IPS DF 4.7 (cell line): ENCODE results near the gene DHX36.

Source experiments
- DNase-seq: peaks from one replicate; pipeline ENCODE4 v3.0.0-alpha.2; 2013; ENCODE audit warnings: low spot score; ENCODE audit errors: extremely low read depth

DHX36 gene

GRCh38 chr3:154285221-154285620 is 39.1 kb downstream of the DHX36 start:
- no peak for DNase-seq

- no peak for DNase-seq
Measured at GRCh38 chr3:154280161-154280560, 44.1 kb downstream of the DHX36 start.

GRCh38 chr3:154275965-154276364 is 48.3 kb downstream of the DHX36 start:
- DNase-seq, result no peak

GRCh38 chr3:154275292-154275691 is 49.0 kb downstream of the DHX36 start:
- DNase-seq, result no peak

- no peak for DNase-seq
Measured at GRCh38 chr3:154274348-154274747, 49.9 kb downstream of the DHX36 start.

- DNase-seq, result no peak
Measured at GRCh38 chr3:154273381-154273780, 50.9 kb downstream of the DHX36 start.

- no peak for DNase-seq
Measured at GRCh38 chr3:154254527-154254926, 69.8 kb downstream of the DHX36 start.

- DNase-seq, result peak; percentile 71
Measured at GRCh38 chr3:154252759-154253638, 71.3 kb downstream of the DHX36 start.

- DNase-seq, result no peak
Measured at GRCh38 chr3:154251610-154252009, 72.7 kb downstream of the DHX36 start.

GRCh38 chr3:154250291-154250690 is 74.0 kb downstream of the DHX36 start:
- no peak for DNase-seq

GRCh38 chr3:154247806-154248415 is 76.4 kb downstream of the DHX36 start:
- DNase-seq, result no peak

- DNase-seq, result no peak
Measured at GRCh38 chr3:154244644-154245043, 79.6 kb downstream of the DHX36 start.

- no peak for DNase-seq
Measured at GRCh38 chr3:154243353-154243752, 80.9 kb downstream of the DHX36 start.

GRCh38 chr3:154242766-154243165 is 81.5 kb downstream of the DHX36 start:
- no peak for DNase-seq

- DNase-seq, result no peak
Measured at GRCh38 chr3:154241496-154241895, 82.8 kb downstream of the DHX36 start.

GRCh38 chr3:154240235-154240634 is 84.1 kb downstream of the DHX36 start:
- no peak for DNase-seq

- DNase-seq, result no peak
Measured at GRCh38 chr3:154236331-154236730, 88.0 kb downstream of the DHX36 start.

GRCh38 chr3:154235330-154235729 is 89.0 kb downstream of the DHX36 start:
- no peak for DNase-seq

- DNase-seq, result no peak
Measured at GRCh38 chr3:154229217-154229590, 95.1 kb downstream of the DHX36 start.

- no peak for DNase-seq
Measured at GRCh38 chr3:154228561-154229216, 95.6 kb downstream of the DHX36 start.

- DNase-seq, result no peak
Measured at GRCh38 chr3:154227531-154227930, 96.8 kb downstream of the DHX36 start.

GRCh38 chr3:154225536-154225935 is 98.8 kb downstream of the DHX36 start:
- DNase-seq, result no peak
